H1 (cell line): Measurements from ENCODE around the gene ELL2. TPM values are rescaled to one million over a fixed set of nuclear protein-coding genes. Genes with fewer than 3 reads are reported as not detected.

ENCODE experiments used
- CTCF ChIA-PET: fragments of 300-600 bp; sonication (Branson Sonifier 250); formaldehyde crosslinking; loops from one replicate; lab custom pipeline; 2021; ENCODE audit not compliant: partially characterized antibody; lab: Charles Lee
- POLR2A ChIA-PET: fragments of 300-600 bp; sonication (Branson Sonifier 250); formaldehyde crosslinking; loops from one replicate; lab custom pipeline; 2021; ENCODE audit warnings: inconsistent platforms; ENCODE audit not compliant: partially characterized antibody; lab: Charles Lee
- DNase-seq, 2 experiments: peaks; one replicate each; pipeline versions ENCODE4 v3.0.0 to v3.0.0-alpha.2; 2010 to 2022; ENCODE audit warnings: low spot score in 2 of 2, low read depth in 1 of 2, mixed read lengths in 1 of 2
- FAIRE-seq: peaks from 2 replicates; lab custom pipeline; 2011; peaks lifted over from hg19 to GRCh38; lab: Jason Lieb, UNC
- H2AFZ ChIP-seq: 2 replicates; pipeline ENCODE4 v1.8.1; 2012; ENCODE audit warnings: low read length, inconsistent platforms
- H2AK5ac ChIP-seq: 2 replicates; pipeline ENCODE4 v1.6.1; 2013; ENCODE audit warnings: low read depth, low read length
- H2BK120ac ChIP-seq: replicated peaks from 2 replicates; pipeline ENCODE3; 2013; ENCODE audit warnings: low read depth, low read length, inconsistent platforms
- H2BK12ac ChIP-seq: 2 replicates; pipeline ENCODE4 v1.6.1; 2013; ENCODE audit warnings: low read depth, low read length
- H2BK15ac ChIP-seq: 2 replicates; pipeline ENCODE4 v1.6.1; 2013; ENCODE audit warnings: low read length
- H2BK20ac ChIP-seq: 2 replicates; pipeline ENCODE4 v1.6.1; 2013; ENCODE audit warnings: low read length
- H2BK5ac ChIP-seq: 2 replicates; pipeline ENCODE4 v1.6.1; 2013; ENCODE audit warnings: low read depth, low read length
- H3K14ac ChIP-seq: 2 replicates; pipeline ENCODE4 v1.6.1; 2013; ENCODE audit warnings: inconsistent platforms; ENCODE audit not compliant: insufficient read length
- H3K18ac ChIP-seq: 2 replicates; pipeline ENCODE4 v1.6.1; 2013; ENCODE audit warnings: low read length; ENCODE audit errors: extremely low read depth
- H3K23ac ChIP-seq: 2 replicates; pipeline ENCODE4 v1.6.1; 2013; ENCODE audit warnings: inconsistent platforms; ENCODE audit not compliant: insufficient read length
- H3K23me2 ChIP-seq: 2 replicates; pipeline ENCODE4 v1.6.1; 2013; ENCODE audit warnings: low read depth, low read length
- H3K27ac ChIP-seq: 2 replicates; pipeline ENCODE4 v1.6.1; 2011; ENCODE audit warnings: low read depth, low read length, inconsistent platforms
- H3K27me3 ChIP-seq, 4 experiments: replicated peaks in 1 of 4; 1 replicate in 1 of 4; 2 replicates in 3 of 4; pipeline versions ENCODE4 v1.6.1 to v1.8.1; 2011 to 2013; ENCODE audit warnings: low read length in 3 of 4, mild to moderate bottlenecking in 3 of 4, inconsistent platforms in 2 of 4, mixed read lengths in 2 of 4, moderate library complexity in 1 of 4; ENCODE audit not compliant: control insufficient read depth in 3 of 4, insufficient read depth in 3 of 4; ENCODE audit errors: extremely low read depth in 1 of 4
- H3K36me3 ChIP-seq, 4 experiments: 2 replicates each; pipeline versions ENCODE4 v1.6.1 to v1.8.1; 2011 to 2013; ENCODE audit warnings: mild to moderate bottlenecking in 4 of 4, low read length in 3 of 4, moderate library complexity in 2 of 4, control low read depth in 1 of 4, inconsistent platforms in 1 of 4; ENCODE audit not compliant: insufficient read depth in 4 of 4, control insufficient read depth in 2 of 4
- H3K4ac ChIP-seq: replicated peaks from 2 replicates; pipeline ENCODE3; 2013; ENCODE audit warnings: low read length, low read depth, mixed read lengths, inconsistent platforms; ENCODE audit not compliant: insufficient read length
- H3K4me1 ChIP-seq, 4 experiments: replicated peaks in 1 of 4; 1 replicate in 1 of 4; 2 replicates in 3 of 4; pipeline versions ENCODE4 v1.6.1 to v1.8.1; 2011 to 2013; ENCODE audit warnings: low read length in 3 of 4, inconsistent platforms in 2 of 4, mixed read lengths in 1 of 4; ENCODE audit not compliant: insufficient read depth in 4 of 4, control insufficient read depth in 3 of 4
- H3K4me2 ChIP-seq, 2 experiments: 2 replicates each; pipeline versions ENCODE4 v1.6.1 to v1.8.1; 2011 to 2013; ENCODE audit warnings: low read depth in 2 of 2, low read length in 2 of 2, control low read depth in 1 of 2, inconsistent platforms in 1 of 2, mild to moderate bottlenecking in 1 of 2; ENCODE audit not compliant: insufficient read depth in 1 of 2
- H3K4me3 ChIP-seq, 4 experiments: fragments of 200-600, 300-600 bp in 1 of 4; sonication (generic), shearing (Covaris generic), sonication (Bioruptor Twin) in 1 of 4; 2 replicates each; pipeline versions ENCODE4 v1.5.1 to v1.8.1; 2011 to 2016; ENCODE audit warnings: low read length in 4 of 4, low read depth in 3 of 4, control low read depth in 2 of 4, inconsistent platforms in 2 of 4, mild to moderate bottlenecking in 2 of 4, mixed read lengths in 1 of 4, moderate library complexity in 1 of 4; ENCODE audit not compliant: insufficient read depth in 2 of 4; ENCODE audit errors: extremely low read depth in 1 of 4
- H3K56ac ChIP-seq: replicated peaks from 2 replicates; pipeline ENCODE3; 2013; ENCODE audit warnings: low read depth, mild to moderate bottlenecking, mixed read lengths, low read length, inconsistent platforms; ENCODE audit not compliant: insufficient read length
- H3K79me1 ChIP-seq: 2 replicates; pipeline ENCODE4 v1.6.1; 2013; ENCODE audit warnings: low read depth, low read length, control low read depth
- H3K79me2 ChIP-seq, 2 experiments: 2 replicates each; pipeline versions ENCODE4 v1.6.1 to v1.8.1; 2012 to 2013; ENCODE audit warnings: low read length in 2 of 2, mild to moderate bottlenecking in 2 of 2, inconsistent platforms in 1 of 2; ENCODE audit not compliant: insufficient read depth in 2 of 2, control insufficient read depth in 1 of 2
- H3K9ac ChIP-seq, 4 experiments: replicated peaks in 1 of 4; 1 replicate in 1 of 4; 2 replicates in 3 of 4; pipeline versions ENCODE4 v1.6.1 to v1.8.1; 2011 to 2013; ENCODE audit warnings: low read depth in 3 of 4, low read length in 3 of 4, control low read depth in 2 of 4, mild to moderate bottlenecking in 2 of 4, moderate library complexity in 2 of 4, inconsistent platforms in 1 of 4; ENCODE audit errors: extremely low read depth in 1 of 4
- H3K9me3 ChIP-seq, 2 experiments: 2 replicates each; pipeline versions ENCODE4 v1.6.1 to v1.8.1; 2012 to 2013; ENCODE audit warnings: mild to moderate bottlenecking in 2 of 2, moderate library complexity in 2 of 2, control low read depth in 1 of 2, inconsistent platforms in 1 of 2, low read depth in 1 of 2, low read length in 1 of 2, mixed read lengths in 1 of 2; ENCODE audit not compliant: insufficient read depth in 2 of 2
- H4K20me1 ChIP-seq, 2 experiments: replicated peaks in 1 of 2; 2 replicates each; pipeline versions ENCODE3 to v1.8.1; 2011 to 2013; ENCODE audit warnings: inconsistent platforms in 2 of 2, low read length in 2 of 2, mild to moderate bottlenecking in 1 of 2; ENCODE audit not compliant: insufficient read depth in 2 of 2, control insufficient read depth in 1 of 2
- H4K5ac ChIP-seq: 2 replicates; pipeline ENCODE4 v1.6.1; 2013; ENCODE audit warnings: low read length, low read depth, mixed read lengths, inconsistent platforms; ENCODE audit not compliant: insufficient read length
- H4K8ac ChIP-seq: 2 replicates; pipeline ENCODE4 v1.8.0; 2013; ENCODE audit warnings: mild to moderate bottlenecking, moderate library complexity, low read length, inconsistent platforms; ENCODE audit not compliant: insufficient read depth; ENCODE audit errors: extremely low read depth
- H4K91ac ChIP-seq: replicated peaks from 2 replicates; pipeline ENCODE3; 2013; ENCODE audit warnings: low read length, mixed read lengths, inconsistent platforms; ENCODE audit not compliant: insufficient read length
- ATF2 ChIP-seq: IDR thresholded peaks from 2 replicates; pipeline ENCODE4 v1.6.1; 2012; ENCODE audit warnings: low read length, inconsistent platforms
- BCL11A ChIP-seq, 2 experiments: IDR thresholded peaks; one replicate each; pipeline ENCODE4 v1.6.1; 2011; ENCODE audit warnings: low read depth in 2 of 2, low read length in 2 of 2, mild to moderate bottlenecking in 2 of 2
- CHD1 ChIP-seq: IDR thresholded peaks from 2 replicates; pipeline ENCODE4 v1.6.1; 2012; ENCODE audit warnings: low read depth, low read length, improper control_type of control experiment
- CREB1 ChIP-seq: IDR thresholded peaks from 2 replicates; pipeline ENCODE4 v1.6.1; 2012; ENCODE audit warnings: inconsistent platforms
- EP300 ChIP-seq, 2 experiments: IDR thresholded peaks; 1 replicate in 1 of 2; 2 replicates in 1 of 2; pipeline ENCODE4 v1.6.1; 2011 to 2012; ENCODE audit warnings: low read depth in 2 of 2, low read length in 2 of 2, mild to moderate bottlenecking in 2 of 2, borderline replicate concordance in 1 of 2, inconsistent platforms in 1 of 2, moderate library complexity in 1 of 2
- HDAC2 ChIP-seq, 2 experiments: fragments of 300-600 bp in 1 of 2; sonication (generic) in 1 of 2; IDR thresholded peaks; 2 replicates each; pipeline ENCODE4 v1.6.1; 2011 to 2012; ENCODE audit warnings: low read depth in 2 of 2, low read length in 2 of 2, mild to moderate bottlenecking in 2 of 2, moderate library complexity in 2 of 2, borderline replicate concordance in 1 of 2, inconsistent platforms in 1 of 2
- WGBS, 2 experiments: shearing (Covaris generic) in 1 of 2; methylation state at CpG; one replicate each; pipeline versions ENCODE4 v1.1.6 to v1.1.7; 2013 to 2015; ENCODE audit warnings: low lambda C conversion rate in 2 of 2, mixed read lengths in 2 of 2, inconsistent platforms in 1 of 2, low coverage in 1 of 2, missing lambda C conversion rate in 1 of 2; ENCODE audit not compliant: insufficient replicate concordance in 2 of 2, insufficient coverage in 1 of 2, insufficient read length in 1 of 2; ENCODE audit errors: extremely low coverage in 1 of 2, missing lambda C conversion rate in 1 of 2; 5-methylcytosine and 5-hydroxymethylcytosine counted together
- polyA plus RNA-seq, 7 experiments: library from polyadenylated mRNA; depleted of rRNA in 3 of 7; stranded (reverse) in 5 of 7; unstranded in 2 of 7; fragments of >200 nt in 5 of 7; fragments of 200-250 nt in 2 of 7; gene quantifications; 1 replicate in 5 of 7; 2 replicates in 1 of 7; 4 replicates in 1 of 7; pipeline versions ENCODE4 v1.2.1 to v1.2.3, GENCODE V29; 2011 to 2013; ENCODE audit warnings: missing spikeins in 2 of 7, mixed read lengths in 2 of 7
- total RNA-seq: library from RNA; stranded (reverse); fragmentation: NEBNext Ultra II Directional; extraction: Animal tissue kit (Norgen Biotek cat#: 25700); gene quantifications from 2 replicates; pipeline ENCODE4 v1.2.1, GENCODE V29; 2021

The ELL2 gene
- total and polyA plus RNA-seq, 2 of the 8 experiments (the other 6 are each of a cell fraction or from before 2014, with no cell fraction given), result 6.3 to 29.4 TPM

- Histone ChIP-seq H3K23ac (no peak overlapping the region), H3K4me3 (no peak overlapping the region), H4K5ac (no peak overlapping the region), H2BK120ac (no peak overlapping the region), H3K4ac (no peak overlapping the region), H3K36me3 (no peaks in the 10 kb centered on the region; a peak in 2 of 8 replicates), H2AFZ (no peak overlapping the region), H3K56ac (no peak overlapping the region), H4K8ac (no peak overlapping the region), H4K91ac (no peak overlapping the region), H3K18ac (no peak overlapping the region), H4K20me1 (no peaks in the 10 kb centered on the region), H3K27me3 (no peaks in the 10 kb centered on the region), H3K9ac (no peak overlapping the region), H3K79me2 (no peaks in the 10 kb centered on the region; a peak in 1 of 4 replicates), H3K79me1 (no peaks in the 10 kb centered on the region), H2AK5ac (no peak overlapping the region), H3K14ac (no peak overlapping the region), H2BK15ac (no peak overlapping the region), H3K23me2 (no peaks in the 10 kb centered on the region), H3K27ac (no peak overlapping the region), H2BK12ac (no peak overlapping the region), H3K4me1 (peaks cover 0 to under 1% (median 0%) of the 10 kb centered on the region in 4 experiments; a peak in 3 of 7 replicates), H3K9me3 (no peaks in the 10 kb centered on the region), H3K4me2 (no peak overlapping the region), H2BK20ac (no peak overlapping the region), H2BK5ac (no peak overlapping the region)
- ChIA-PET CTCF (interaction anchor here (1.3 to 1.4 kb wide), 2 partner anchors 9 to 44 kb away, joined by 3 to 4 read pairs; no protein-coding TSS in a partner anchor), POLR2A (no interaction called here)
- DNase-seq, result no peak
- no peak for TF ChIP-seq HDAC2 (IDR thresholded peaks at IDR 0.05; ENCODE audit: borderline replicate concordance in 1 of 2, low read depth in 2 of 2, low read length in 2 of 2)
- TF ChIP-seq CHD1, result no peak
- TF ChIP-seq EP300 (IDR thresholded peaks at IDR 0.05; ENCODE audit: borderline replicate concordance in 1 of 2, low read depth in 2 of 2, low read length in 2 of 2), result no peak
- TF ChIP-seq BCL11A (IDR thresholded peaks at IDR 0.05; ENCODE audit: low read depth in 2 of 2, low read length in 2 of 2), result no peak
- no peak for TF ChIP-seq CREB1
- TF ChIP-seq ATF2, result no peak
- 88% methylated on average over 4 of the region's 4 CpGs; no CpG with 5 or more reads in 1 of the 2 experiments for WGBS, 2 experiments
- FAIRE-seq, result no peak
These were observed 57.8 kb downstream of the ELL2 start for GRCh38 chr5:95903838-95904237.
